H9 (cell line): ENCODE data around the gene SMDT1. TPM values are rescaled to one million over a fixed set of nuclear protein-coding genes. Genes with fewer than 3 reads are reported as not detected.

Experiments used
- DNase-seq: peaks from one replicate; pipeline ENCODE4 v3.0.0-alpha.2; 2017
- H2AFZ ChIP-seq: one replicate; pipeline ENCODE4 v1.6.1; 2013; ENCODE audit warnings: mild to moderate bottlenecking, low read length, control low read depth, moderate library complexity
- H2AK5ac ChIP-seq: 2 replicates; pipeline ENCODE4 v1.6.1; 2013; ENCODE audit warnings: low read length, control low read depth, mixed read lengths; ENCODE audit not compliant: insufficient read length
- H2BK120ac ChIP-seq: one replicate; pipeline ENCODE4 v1.6.1; 2013; ENCODE audit warnings: low read depth, mild to moderate bottlenecking, low read length, control low read depth, inconsistent platforms; ENCODE audit not compliant: poor library complexity, severe bottlenecking
- H2BK12ac ChIP-seq: 2 replicates; pipeline ENCODE4 v1.6.1; 2013; ENCODE audit warnings: low read length, control low read depth, mixed read lengths, low read depth; ENCODE audit not compliant: insufficient read length
- H2BK15ac ChIP-seq: 2 replicates; pipeline ENCODE4 v1.6.1; 2013; ENCODE audit warnings: low read depth, low read length, control low read depth
- H2BK20ac ChIP-seq: one replicate; pipeline ENCODE4 v1.6.1; 2013; ENCODE audit warnings: low read depth, mild to moderate bottlenecking, low read length, control low read depth, inconsistent platforms; ENCODE audit not compliant: poor library complexity, severe bottlenecking
- H2BK5ac ChIP-seq: 2 replicates; pipeline ENCODE4 v1.6.1; 2013; ENCODE audit warnings: low read length, control low read depth, mixed read lengths; ENCODE audit not compliant: insufficient read length
- H3K14ac ChIP-seq: 2 replicates; pipeline ENCODE4 v1.6.1; 2013; ENCODE audit warnings: low read length, control low read depth; ENCODE audit not compliant: insufficient read depth
- H3K18ac ChIP-seq: 2 replicates; pipeline ENCODE4 v1.6.1; 2013; ENCODE audit warnings: low read depth, mild to moderate bottlenecking, mixed read lengths, low read length, control low read depth; ENCODE audit not compliant: insufficient read length
- H3K23ac ChIP-seq: 2 replicates; pipeline ENCODE4 v1.6.1; 2013; ENCODE audit warnings: low read length, control low read depth, mixed read lengths, low read depth; ENCODE audit not compliant: insufficient read length
- H3K23me2 ChIP-seq: 2 replicates; pipeline ENCODE4 v1.6.1; 2013; ENCODE audit warnings: low read depth, mild to moderate bottlenecking, mixed read lengths, low read length, control low read depth; ENCODE audit not compliant: insufficient read length, poor library complexity, severe bottlenecking
- H3K27ac ChIP-seq: 2 replicates; pipeline ENCODE4 v1.5.1; 2013; ENCODE audit warnings: low read length, control low read depth, mixed read lengths, low read depth; ENCODE audit not compliant: insufficient read length
- H3K27me3 ChIP-seq: 2 replicates; pipeline ENCODE4 v1.6.1; 2013; ENCODE audit warnings: low read length, control low read depth, inconsistent platforms; ENCODE audit not compliant: insufficient read depth
- H3K4ac ChIP-seq: 2 replicates; pipeline ENCODE4 v1.6.1; 2013; ENCODE audit warnings: low read depth, mild to moderate bottlenecking, control low read depth, inconsistent platforms, low read length, moderate library complexity
- H3K4me1 ChIP-seq: 2 replicates; pipeline ENCODE4 v1.6.1; 2013; ENCODE audit warnings: low read length, control low read depth, inconsistent platforms; ENCODE audit not compliant: insufficient read depth
- H3K4me2 ChIP-seq: 2 replicates; pipeline ENCODE4 v1.6.1; 2013; ENCODE audit warnings: low read length, control low read depth, mixed read lengths; ENCODE audit not compliant: insufficient read length, insufficient read depth
- H3K56ac ChIP-seq: 2 replicates; pipeline ENCODE4 v1.6.1; 2013; ENCODE audit warnings: low read depth, mild to moderate bottlenecking, mixed read lengths, low read length, control low read depth; ENCODE audit not compliant: insufficient read length
- H3K79me1 ChIP-seq: 2 replicates; pipeline ENCODE4 v1.6.1; 2013; ENCODE audit warnings: low read depth, mild to moderate bottlenecking, moderate library complexity, low read length, control low read depth, inconsistent platforms; ENCODE audit not compliant: insufficient read depth, poor library complexity, severe bottlenecking
- H3K79me2 ChIP-seq: 2 replicates; pipeline ENCODE4 v1.6.1; 2013; ENCODE audit warnings: low read length, control low read depth, inconsistent platforms; ENCODE audit not compliant: insufficient read depth
- H3K9ac ChIP-seq: 2 replicates; pipeline ENCODE4 v1.6.1; 2013; ENCODE audit warnings: low read length, control low read depth, mixed read lengths; ENCODE audit not compliant: insufficient read length; ENCODE audit errors: extremely low read depth
- H3K9me3 ChIP-seq: one replicate; pipeline ENCODE4 v1.6.1; 2013; ENCODE audit warnings: low read depth, low read length, inconsistent platforms; ENCODE audit not compliant: control insufficient read depth
- H3T11ph ChIP-seq: one replicate; pipeline ENCODE4 v1.6.1; 2013; ENCODE audit warnings: mild to moderate bottlenecking, low read length, control low read depth, inconsistent platforms
- H4K20me1 ChIP-seq: one replicate; pipeline ENCODE4 v1.6.1; 2013; ENCODE audit not compliant: control insufficient read depth, insufficient read length, insufficient read depth
- H4K5ac ChIP-seq: 2 replicates; pipeline ENCODE4 v1.6.1; 2013; ENCODE audit warnings: low read depth, mild to moderate bottlenecking, mixed read lengths, low read length, control low read depth; ENCODE audit not compliant: insufficient read length
- H4K8ac ChIP-seq: replicated peaks from 2 replicates; pipeline ENCODE4 v1.6.1; 2013; ENCODE audit warnings: low read length, control low read depth, mixed read lengths, low read depth; ENCODE audit not compliant: insufficient read length
- H4K91ac ChIP-seq: 2 replicates; pipeline ENCODE4 v1.6.1; 2013; ENCODE audit warnings: low read depth, mild to moderate bottlenecking, moderate library complexity, mixed read lengths, low read length, control low read depth; ENCODE audit not compliant: insufficient read length
- H3K27ac Mint-ChIP-seq, 3 experiments: 2 replicates in 2 of 3; 3 replicates in 1 of 3; pipeline ENCODE4 v1.8.0; 2020 to 2021; ENCODE audit warnings: mixed read lengths in 3 of 3, mild to moderate bottlenecking in 1 of 3, moderate library complexity in 1 of 3
- H3K27me3 Mint-ChIP-seq: 2 replicates; pipeline ENCODE4 v1.8.0; 2021; ENCODE audit warnings: low read depth, mild to moderate bottlenecking, moderate library complexity, mixed read lengths
- H3K36me3 Mint-ChIP-seq, 3 experiments: 2 replicates in 2 of 3; 3 replicates in 1 of 3; pipeline ENCODE4 v1.8.0; 2020 to 2021; ENCODE audit warnings: low read depth in 3 of 3, mixed read lengths in 3 of 3; ENCODE audit not compliant: insufficient read depth in 1 of 3
- H3K4me1 Mint-ChIP-seq, 2 experiments: 2 replicates each; pipeline ENCODE4 v1.8.0; 2020; ENCODE audit warnings: mixed read lengths in 2 of 2
- H3K4me3 Mint-ChIP-seq, 2 experiments: 2 replicates in 1 of 2; 3 replicates in 1 of 2; pipeline ENCODE4 v1.8.0; 2020 to 2021; ENCODE audit warnings: mild to moderate bottlenecking in 2 of 2, mixed read lengths in 2 of 2, moderate library complexity in 1 of 2
- H3K9me3 Mint-ChIP-seq, 2 experiments: 2 replicates in 1 of 2; 3 replicates in 1 of 2; pipeline ENCODE4 v1.8.0; 2020; ENCODE audit warnings: mild to moderate bottlenecking in 2 of 2, mixed read lengths in 2 of 2, moderate library complexity in 1 of 2
- CTCF ChIP-seq: fragments of 200-600 bp; sonication (generic); conservative IDR thresholded peaks from 3 replicates; pipeline ENCODE4 v1.8.0; 2021; ENCODE audit warnings: antibody characterized with exemption, mild to moderate bottlenecking
- WGBS: extraction: QIAGEN DNeasy Blood & Tissue Kit; methylation state at CpG from one replicate; pipeline ENCODE4 v1.1.7; 2013; ENCODE audit warnings: missing lambda C conversion rate, low lambda C conversion rate, mixed read lengths; ENCODE audit not compliant: insufficient read length; ENCODE audit errors: extremely low coverage; 5-methylcytosine and 5-hydroxymethylcytosine counted together
- total RNA-seq: library from RNA; stranded (reverse); gene quantifications from 2 replicates; pipeline ENCODE4 v1.2.1, GENCODE V29; 2021

SMDT1 gene
- total RNA-seq, 1 experiment from 2014 or later, result 45.0 TPM

- Histone ChIP-seq H4K20me1 (no peaks in the 10 kb centered on the region), H3K14ac (no peak overlapping the region), H3K23ac (no peak overlapping the region), H2AFZ (no peak overlapping the region), H2BK120ac (no peak overlapping the region), H3T11ph (no peak overlapping the region), H3K4me1 (no peaks in the 10 kb centered on the region), H3K79me2 (no peaks in the 10 kb centered on the region), H4K91ac (no peak overlapping the region), H4K5ac (no peak overlapping the region), H3K18ac (no peak overlapping the region), H3K79me1 (no peaks in the 10 kb centered on the region), H3K4me2 (no peak overlapping the region), H3K56ac (no peak overlapping the region), H3K9ac (no peak overlapping the region), H2BK20ac (no peak overlapping the region), H2AK5ac (no peak overlapping the region), H2BK5ac (no peak overlapping the region), H3K4ac (no peak overlapping the region), H3K27me3 (no peaks in the 10 kb centered on the region), H4K8ac (no peak overlapping the region), H2BK15ac (no peak overlapping the region), H3K23me2 (no peaks in the 10 kb centered on the region), H3K9me3 (peaks cover 7% of the 10 kb centered on the region), H2BK12ac (no peak overlapping the region), H3K27ac (no peak overlapping the region)
- H3K36me3 Mint-ChIP-seq, result peaks cover 6 to 13% (median 11%) of the 10 kb centered on the region in 3 experiments; a peak in 6 of 7 replicates
- WGBS, result no CpG with 5 or more reads among the region's 8 CpGs
- H3K9me3 Mint-ChIP-seq, result peaks cover 20 to 28% of the 10 kb centered on the region in 2 experiments
- H3K4me3 Mint-ChIP-seq, result no peak overlapping the region
- H3K27me3 Mint-ChIP-seq, result peaks cover 39% of the 10 kb centered on the region
- DNase-seq, result no peak
- H3K4me1 Mint-ChIP-seq, result no peaks in the 10 kb centered on the region
- no peak overlapping the region for H3K27ac Mint-ChIP-seq
- TF ChIP-seq CTCF, result no peak
These were observed 44.2 kb upstream of the SMDT1 start for GRCh38 chr22:42035256-42035655.
